T-helper 2 cell (primary cell): ENCODE data around the gene PER1.
"Not testable (repeated sequence)": the region's sequence is repeated elsewhere in the genome, so short reads cannot be mapped to it uniquely, and the experiment has no call there.

ENCODE experiments used
- DNase-seq, 5 experiments: peaks; one replicate each; pipeline versions ENCODE4 v3.0.0 to v3.0.0-alpha.2; 2012 to 2022

PER1 gene

DNA sequence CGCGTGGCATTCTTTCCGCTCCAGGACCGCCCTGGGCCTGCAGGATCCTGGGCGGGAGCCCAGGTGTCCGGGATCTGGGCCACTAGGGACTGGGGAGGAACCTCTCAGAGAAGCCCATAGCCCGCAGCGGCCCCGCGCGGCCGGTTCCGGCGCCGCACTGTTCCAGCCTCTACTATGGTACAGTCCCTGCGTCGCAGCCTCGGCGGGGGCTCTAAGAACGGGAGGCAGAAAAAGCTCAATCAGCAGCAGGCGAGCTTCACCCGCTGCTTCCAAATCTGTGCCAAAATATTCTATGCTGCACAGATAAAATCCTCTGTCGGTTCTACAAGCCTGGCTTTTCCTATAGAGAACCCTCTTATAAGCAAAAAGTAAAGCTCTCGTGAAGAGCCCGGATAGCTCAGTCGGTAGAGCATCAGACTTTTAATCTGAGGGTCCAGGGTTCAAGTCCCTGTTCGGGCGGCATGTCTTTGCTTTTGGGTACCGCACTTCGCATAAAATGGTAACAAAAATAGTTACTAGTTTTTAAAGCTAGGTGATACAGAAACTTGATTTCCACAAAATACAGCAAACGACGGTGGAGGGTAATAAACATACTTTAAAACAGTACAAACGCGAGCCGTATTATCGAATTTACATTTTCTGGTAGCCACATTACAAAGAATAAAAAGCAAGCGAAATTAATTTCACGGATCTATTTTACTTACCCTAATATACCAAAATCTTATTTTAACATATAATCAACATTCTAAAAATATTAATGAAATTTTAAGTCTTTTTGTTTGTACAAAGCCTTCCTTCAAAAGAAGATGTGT lies 33.2 kb downstream of the PER1 start:
- peak; percentile 65 to 81 (median 78) for DNase-seq

GRCh38 chr17:8117980-8118768 lies 34.0 kb downstream of the PER1 start, which contains the start of gene ALOXE3:
Gene ALOXE3 (minus strand): TSS chr17:8118514. CDS start chr17:8117990, 524 bp downstream.
- no peak for DNase-seq

GRCh38 chr17:8117367-8117979 lies 34.7 kb downstream of the PER1 start:
- no peak for DNase-seq

GRCh38 chr17:8116776-8117175 lies 35.4 kb downstream of the PER1 start:
- no peak for DNase-seq

DNA sequence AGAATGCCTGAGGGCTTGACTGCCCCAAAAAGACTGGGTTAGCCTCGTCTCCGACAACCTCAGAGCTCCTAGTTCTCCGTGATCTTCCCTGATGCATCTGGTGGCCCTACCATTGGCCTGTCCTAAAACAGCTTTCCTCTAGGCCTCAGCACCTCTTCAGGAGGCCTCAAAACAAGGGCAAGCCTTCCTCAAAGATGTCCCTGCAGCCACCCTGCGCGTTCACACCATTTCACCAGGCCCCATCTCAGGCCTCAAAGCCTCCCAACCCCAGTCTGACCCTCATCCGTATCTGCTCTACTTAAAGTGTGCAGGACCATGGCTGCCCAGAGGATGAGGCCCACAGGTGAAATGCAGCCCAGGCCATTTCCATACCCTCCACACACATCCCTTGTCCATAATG lies 41.3 kb downstream of the PER1 start:
- no peak for DNase-seq

- DNase-seq: no peak
Observed at GRCh38 chr17:8110456-8110804, 41.8 kb downstream of the PER1 start.

DNA sequence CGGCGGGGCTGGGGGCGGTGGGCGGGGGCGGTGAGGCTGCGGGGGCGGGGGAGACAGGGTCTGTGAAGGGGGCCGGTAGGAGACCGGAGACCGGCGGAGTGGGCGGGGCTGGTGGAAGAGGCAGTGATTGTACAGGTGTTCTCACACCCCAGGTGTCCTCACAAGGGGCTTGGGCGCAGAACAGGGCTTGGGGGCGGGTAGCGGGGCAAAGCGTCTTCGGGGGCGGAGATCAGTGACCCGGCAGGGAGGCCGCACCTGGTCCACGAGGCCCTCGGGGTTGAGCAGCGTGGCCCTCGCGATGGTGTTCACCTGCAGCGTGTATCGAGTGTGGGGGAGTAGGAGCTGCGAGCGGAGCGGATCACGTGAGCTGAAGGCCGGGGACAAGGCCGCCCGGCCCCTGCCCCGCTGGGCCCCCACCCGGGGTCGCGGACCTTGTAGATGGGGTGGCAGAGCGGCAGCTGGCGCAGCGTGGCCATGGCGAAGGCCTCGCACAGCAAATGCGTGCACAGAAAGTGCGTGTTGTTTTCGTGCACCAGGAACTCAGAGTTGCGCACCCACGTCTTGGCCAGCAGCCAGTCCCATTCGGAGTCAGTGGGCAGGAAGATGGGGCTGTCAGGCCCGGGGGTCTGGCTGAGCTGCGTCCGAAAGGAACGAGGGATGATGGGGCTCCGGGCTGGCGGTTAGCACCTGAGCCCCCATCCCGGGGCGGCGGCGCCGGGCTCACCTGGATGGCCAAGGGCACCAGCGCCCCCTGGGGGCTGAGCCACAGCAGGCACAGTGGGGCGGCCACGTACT lies 42.3 kb downstream of the PER1 start:
- DNase-seq: peak; percentile 62 to 78 (median 67)

- no peak for DNase-seq
Observed at GRCh38 chr17:8108972-8109660, 43.1 kb downstream of the PER1 start.

DNA sequence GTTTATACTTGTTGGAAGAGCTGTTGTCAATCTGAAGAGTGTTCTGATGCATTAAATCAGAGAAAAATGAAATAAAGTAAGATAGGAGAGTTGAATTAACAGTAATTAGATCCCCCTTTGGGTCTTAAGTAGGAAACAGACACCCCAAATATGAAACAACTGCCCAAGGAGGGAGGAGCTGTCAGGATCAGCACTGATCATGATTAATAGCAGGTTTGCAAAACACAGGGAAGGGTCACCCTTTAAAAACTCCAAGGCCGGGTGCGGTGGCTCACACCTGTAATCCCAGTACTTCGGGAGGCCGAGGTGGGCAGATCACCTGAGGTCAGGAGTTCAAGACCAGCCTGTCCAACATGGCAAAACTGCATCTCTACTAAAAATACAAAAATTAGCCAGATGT lies 45.2 kb downstream of the PER1 start:
- not testable (repeated sequence) for DNase-seq

DNA sequence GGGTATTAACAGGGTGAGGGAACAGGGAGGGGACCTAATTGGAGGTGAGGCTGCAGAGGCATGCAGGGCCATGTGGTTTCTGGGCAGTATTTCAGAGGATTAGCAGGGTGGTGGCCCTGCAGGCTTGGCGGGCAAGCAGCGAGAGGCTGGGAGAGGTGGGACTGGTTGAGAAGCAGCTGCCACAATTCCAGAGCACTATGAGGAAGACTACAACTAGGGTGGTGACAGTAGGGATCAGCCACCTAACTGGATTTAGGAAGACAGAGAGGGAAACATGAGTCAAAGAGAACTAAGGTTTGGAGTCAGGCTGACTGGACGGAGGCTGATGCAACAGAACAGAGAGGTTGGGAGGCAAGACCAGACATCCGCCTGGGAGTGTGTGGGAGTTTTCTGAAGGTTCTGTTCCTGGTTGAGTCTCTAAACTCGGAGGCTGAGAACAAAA lies 46.2 kb downstream of the PER1 start:
- DNase-seq: no peak

- DNase-seq: no peak
Observed at GRCh38 chr17:8104911-8105310, 47.3 kb downstream of the PER1 start.

- DNase-seq: no peak
Observed at GRCh38 chr17:8103549-8103948, 48.7 kb downstream of the PER1 start.

- DNase-seq: no peak
Observed at GRCh38 chr17:8101721-8102120, 50.5 kb downstream of the PER1 start.

DNA sequence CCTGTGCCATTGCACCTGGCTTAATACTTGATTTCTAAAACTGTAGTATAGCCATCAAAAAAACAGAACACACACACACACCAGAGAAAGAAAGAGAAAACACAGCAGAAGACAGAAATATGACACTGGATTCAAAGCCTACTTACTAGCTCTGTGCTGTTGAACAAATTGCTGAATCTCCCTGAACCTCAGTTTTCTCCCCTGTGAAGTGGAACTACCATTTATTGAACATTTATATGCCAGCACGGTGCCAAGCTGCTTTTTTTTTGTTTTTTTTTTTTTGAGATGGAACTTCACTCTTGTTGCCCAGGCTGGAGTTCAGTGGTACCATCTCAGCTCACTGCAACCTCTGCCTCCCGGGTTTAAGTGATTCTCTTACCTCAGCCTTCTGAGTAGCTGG lies 51.4 kb downstream of the PER1 start:
- DNase-seq: no peak

GRCh38 chr17:8100111-8100510 lies 52.1 kb downstream of the PER1 start:
- no peak for DNase-seq

DNA sequence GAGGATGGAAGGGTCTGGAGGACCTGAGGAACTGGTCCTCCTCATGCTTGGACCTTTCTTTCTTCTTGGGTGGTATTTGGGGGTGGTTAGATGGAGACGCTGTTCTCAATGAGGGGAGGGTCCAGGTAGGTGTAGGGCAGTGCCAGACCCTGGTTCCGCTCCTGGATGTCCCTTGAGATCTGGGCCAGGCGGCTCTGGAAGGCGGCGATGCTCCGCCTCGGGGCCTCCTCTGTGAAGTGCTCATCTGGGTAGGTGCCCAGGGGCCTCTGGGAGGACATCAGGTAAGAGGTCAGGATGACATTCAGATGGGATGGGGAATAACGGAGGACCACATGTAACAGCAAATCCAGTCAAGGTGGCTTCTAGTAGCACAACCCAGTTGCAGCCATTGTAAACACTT lies 55.7 kb downstream of the PER1 start:
- DNase-seq: no peak

- DNase-seq: no peak
Observed at GRCh38 chr17:8095361-8095760, 56.8 kb downstream of the PER1 start.

DNA sequence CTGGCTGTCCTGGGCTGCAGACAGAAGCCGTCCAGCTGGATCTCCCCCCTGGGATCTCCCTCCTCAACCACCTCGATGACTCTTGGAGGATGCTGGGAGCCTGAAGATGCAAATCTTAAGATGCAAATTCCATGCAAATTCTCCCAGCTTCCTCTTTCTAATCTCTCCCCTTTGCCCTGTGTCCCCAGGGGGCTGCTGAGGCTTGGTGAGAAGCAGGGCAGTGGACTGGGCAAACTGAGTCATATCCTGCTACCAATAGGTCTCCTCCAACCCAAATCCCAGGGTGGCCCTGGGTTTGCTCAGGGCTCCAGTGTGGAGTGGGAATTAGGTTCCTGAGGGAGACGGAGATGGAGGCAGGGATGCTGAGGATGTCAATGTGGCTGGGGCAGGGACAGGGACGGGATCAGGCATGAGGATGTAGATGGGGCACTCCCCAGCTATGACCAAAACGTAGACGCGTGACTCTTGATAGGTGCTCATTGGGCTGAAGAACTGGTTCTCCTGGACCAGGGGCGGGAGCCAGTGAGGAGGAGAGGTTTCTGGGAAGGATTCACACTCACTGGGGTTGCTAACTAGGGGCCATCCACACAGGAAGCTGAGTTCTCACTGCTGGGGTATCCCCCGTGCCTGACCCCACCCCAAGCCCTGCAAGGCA lies 61.0 kb downstream of the PER1 start:
- DNase-seq: no peak
